Common myeloid progenitor, CD34-positive (primary cell): Measurements from ENCODE around the gene CFAP410.
"Not testable (repeated sequence)": the region's sequence is repeated elsewhere in the genome, so short reads cannot be mapped to it uniquely, and the experiment has no call there.

Source experiments
- CTCF ChIA-PET: fragments of 350-600 bp; sonication (Branson Sonifier 250); formaldehyde crosslinking; loops from one replicate; lab custom pipeline; 2021; ENCODE audit warnings: antibody characterized with exemption; lab: Charles Lee
- POLR2A ChIA-PET: fragments of 350-600 bp; sonication (Branson Sonifier 250); formaldehyde crosslinking; loops from one replicate; lab custom pipeline; 2021; ENCODE audit warnings: antibody characterized with exemption; lab: Charles Lee
- DNase-seq, 3 donors: peaks; one replicate each; pipeline versions ENCODE4 v3.0.0 to v3.0.0-alpha.2; 2013
- H3K27ac ChIP-seq, 2 experiments: 1 replicate in 1 of 2; 2 replicates in 1 of 2; pipeline ENCODE4 v1.7.0; 2013; ENCODE audit warnings: inconsistent platforms in 2 of 2, low read length in 2 of 2, mild to moderate bottlenecking in 2 of 2, low read depth in 1 of 2, moderate library complexity in 1 of 2; ENCODE audit not compliant: severe bottlenecking in 2 of 2, insufficient read depth in 1 of 2, poor library complexity in 1 of 2
- H3K27me3 ChIP-seq, 5 experiments: replicated peaks in 2 of 5; 1 replicate in 3 of 5; 2 replicates in 2 of 5; pipeline versions ENCODE4 v1.6.1 to v1.7.0; 2013; ENCODE audit warnings: low read length in 4 of 5, mild to moderate bottlenecking in 2 of 5, moderate library complexity in 2 of 5, inconsistent platforms in 1 of 5; ENCODE audit not compliant: insufficient read depth in 5 of 5, control insufficient read depth in 4 of 5
- H3K36me3 ChIP-seq, 4 experiments: 1 replicate in 2 of 4; 2 replicates in 2 of 4; pipeline versions ENCODE4 v1.6.1 to v1.7.0; 2013; ENCODE audit warnings: low read length in 3 of 4, control low read depth in 1 of 4, mild to moderate bottlenecking in 1 of 4; ENCODE audit not compliant: control insufficient read depth in 4 of 4, insufficient read depth in 4 of 4
- H3K4me1 ChIP-seq, 4 experiments: 1 replicate in 3 of 4; 2 replicates in 1 of 4; pipeline versions ENCODE4 v1.6.1 to v1.7.1; 2013; ENCODE audit warnings: low read length in 3 of 4, mild to moderate bottlenecking in 3 of 4, control low read depth in 1 of 4, inconsistent platforms in 1 of 4, moderate library complexity in 1 of 4; ENCODE audit not compliant: control insufficient read depth in 4 of 4, insufficient read depth in 4 of 4; ENCODE audit errors: control extremely low read depth in 1 of 4
- H3K4me3 ChIP-seq, 7 experiments: 1 replicate in 4 of 7; 2 replicates in 3 of 7; pipeline versions ENCODE4 v1.5.1 to v1.7.0; 2013; ENCODE audit warnings: mild to moderate bottlenecking in 7 of 7, low read length in 6 of 7, moderate library complexity in 6 of 7, inconsistent platforms in 2 of 7, low read depth in 2 of 7, control low read depth in 1 of 7; ENCODE audit not compliant: insufficient read depth in 4 of 7, control insufficient read depth in 1 of 7; ENCODE audit errors: extremely low read depth in 1 of 7
- H3K9me3 ChIP-seq, 5 experiments: 1 replicate in 4 of 5; 2 replicates in 1 of 5; pipeline versions ENCODE4 v1.6.1 to v1.7.1; 2013; ENCODE audit warnings: low read length in 4 of 5, mild to moderate bottlenecking in 2 of 5, inconsistent platforms in 1 of 5, low read depth in 1 of 5, moderate library complexity in 1 of 5; ENCODE audit not compliant: control insufficient read depth in 4 of 5, insufficient read depth in 2 of 5; ENCODE audit errors: control extremely low read depth in 1 of 5
- WGBS: methylation state at CpG from one replicate; pipeline ENCODE4 v1.1.5; 2013; ENCODE audit not compliant: insufficient coverage; 5-methylcytosine and 5-hydroxymethylcytosine counted together

The CFAP410 gene

DNA sequence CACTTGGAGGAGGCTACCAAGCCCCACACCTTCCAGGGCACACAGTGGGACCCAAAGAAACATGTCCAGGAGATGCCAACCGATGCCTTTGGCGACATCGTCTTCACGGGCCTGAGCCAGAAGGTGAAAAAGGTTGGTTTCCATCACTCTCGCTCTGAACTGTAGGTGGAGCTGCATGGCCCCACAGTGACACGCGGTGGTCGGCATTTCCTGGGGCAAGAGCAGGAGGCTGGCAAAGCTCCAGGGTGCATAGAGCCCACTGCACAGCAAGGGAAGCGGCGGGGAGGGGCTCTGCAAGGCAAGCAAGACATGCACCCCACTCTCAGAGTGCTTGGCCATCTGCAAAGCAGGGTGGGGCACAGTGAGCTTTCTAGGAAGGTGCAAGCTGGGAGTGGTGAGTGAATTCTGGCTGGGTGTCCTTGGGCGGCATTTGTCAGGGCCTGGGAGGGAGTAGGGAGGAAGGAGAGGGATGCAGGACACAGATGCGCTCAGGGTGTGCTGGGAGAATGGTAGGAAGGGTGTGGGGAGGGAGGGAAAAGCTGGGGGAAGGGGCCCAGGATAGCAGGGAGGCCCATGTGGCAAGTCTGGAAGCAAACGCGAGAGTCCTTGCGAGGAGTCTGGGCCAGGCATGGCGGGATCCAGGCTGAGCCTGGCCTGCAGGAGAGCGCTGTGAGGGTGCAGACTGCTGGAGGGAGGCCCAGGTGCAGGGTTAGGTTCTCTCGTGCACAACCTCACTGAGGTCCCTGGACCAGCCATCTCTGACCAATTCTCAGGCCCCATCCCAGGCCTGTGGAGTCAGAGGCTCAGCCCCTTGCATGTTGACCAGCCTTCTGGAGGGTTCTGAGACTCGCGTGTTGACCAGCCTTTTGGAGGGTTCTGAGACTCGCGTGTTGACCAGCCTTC, 25.2 kb upstream of the CFAP410 start:
- ChIA-PET POLR2A (no interaction called here), CTCF (interaction anchor here (0.7 kb wide), 1 partner anchor 11 kb away, joined by 3 read pairs; the partner anchor contains the start of gene TRPM2)
- Histone ChIP-seq H3K9me3 (peaks cover 0 to 8% (median 4%) of the 10 kb centered on the region in 5 experiments), H3K27me3 (peaks cover 0 to 8% (median 0%) of the 10 kb centered on the region in 5 experiments), H3K4me1 (peaks cover 0 to 12% (median 10%) of the 10 kb centered on the region in 4 experiments), H3K4me3 (no peak overlapping the region), H3K27ac (no peak overlapping the region), H3K36me3 (peaks cover 0 to 4% (median 0%) of the 10 kb centered on the region in 4 experiments)
- no peak for DNase-seq
- 86% methylated on average over 18 of the region's 22 CpGs for WGBS

DNA sequence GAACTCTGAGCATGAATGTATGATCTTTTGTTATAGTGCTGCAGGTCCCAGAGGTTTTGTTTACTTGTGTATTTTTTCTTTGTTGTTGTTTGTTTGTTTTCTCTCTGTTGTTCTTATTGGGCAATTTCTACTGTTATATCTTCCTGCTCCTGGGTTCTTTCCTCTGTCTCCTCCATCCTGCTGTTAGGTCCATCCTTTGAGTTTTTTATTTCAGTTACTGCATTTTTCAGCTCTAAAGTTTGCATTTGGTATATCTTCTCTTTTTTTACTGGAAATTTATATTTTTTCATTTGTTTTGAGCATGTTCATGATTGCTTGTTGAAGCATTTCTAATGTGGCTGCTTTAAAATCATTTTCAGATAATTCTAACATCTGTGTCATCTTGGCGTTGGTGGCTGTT, 24.1 kb upstream of the CFAP410 start:
- H3K27ac ChIP-seq: no peak overlapping the region
- DNase-seq: no peak
- no peaks in the 10 kb centered on the region for H3K27me3 ChIP-seq
- POLR2A ChIA-PET: no interaction called here
- CTCF ChIA-PET: no interaction called here
- peaks cover 0 to 4% (median 0%) of the 10 kb centered on the region in 4 experiments for H3K36me3 ChIP-seq
- peaks cover 0 to 16% (median 9%) of the 10 kb centered on the region in 4 experiments for H3K4me1 ChIP-seq
- WGBS: no CpG with 5 or more reads among the region's 1 CpG
- peaks cover 0 to 8% (median 4%) of the 10 kb centered on the region in 5 experiments for H3K9me3 ChIP-seq
- H3K4me3 ChIP-seq: no peak overlapping the region

DNA sequence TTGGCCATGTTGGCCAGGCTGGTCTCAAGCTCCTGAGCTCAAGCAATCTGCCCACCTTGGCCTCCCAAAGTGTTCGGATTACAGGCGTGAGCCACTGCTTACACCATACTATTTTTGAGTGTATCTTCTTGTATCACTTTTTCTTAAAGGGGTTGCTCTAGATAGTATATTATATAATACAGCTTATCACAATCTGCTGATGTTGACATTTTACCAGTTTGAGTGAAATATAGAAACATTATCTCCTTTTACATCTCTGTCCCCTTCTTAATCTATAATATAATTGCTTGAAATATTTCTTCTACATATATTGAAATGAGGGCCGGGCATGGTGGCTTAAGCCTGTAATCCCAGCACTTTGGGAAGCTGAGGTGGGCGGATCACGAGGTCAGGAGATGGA, 22.7 kb upstream of the CFAP410 start:
- CTCF ChIA-PET: interaction anchor here (1.2 kb wide), 1 partner anchor 10 kb away, joined by 3 read pairs; no protein-coding TSS in a partner anchor
- H3K36me3 ChIP-seq, H3K27me3 ChIP-seq, H3K9me3 ChIP-seq, DNase-seq, POLR2A ChIA-PET, H3K27ac ChIP-seq, H3K4me3 ChIP-seq: not testable (repeated sequence)
- H3K4me1 ChIP-seq: peaks cover 0 to 16% (median 10%) of the 10 kb centered on the region in 4 experiments
- no CpG with 5 or more reads among the region's 5 CpGs for WGBS

DNA sequence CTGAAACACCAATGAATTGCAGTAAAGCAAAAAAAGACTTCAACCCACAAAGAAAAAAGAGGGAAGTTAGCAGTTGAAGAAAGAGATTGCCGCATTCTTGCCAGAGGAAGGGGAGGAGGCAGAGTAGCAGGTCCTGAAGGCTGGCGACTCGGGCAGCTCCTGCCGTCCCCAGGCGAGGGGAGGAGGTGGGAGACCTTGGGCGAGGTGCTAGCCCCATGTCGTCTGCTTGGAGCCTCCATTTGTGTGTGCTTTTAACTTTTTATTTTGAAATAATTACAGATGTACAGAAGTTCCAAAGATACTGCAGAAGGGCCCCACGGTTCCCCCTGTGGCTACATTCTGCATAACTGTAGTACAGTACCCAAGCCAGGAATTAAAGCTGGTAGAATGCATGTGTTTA, 21.0 kb upstream of the CFAP410 start:
- Histone ChIP-seq H3K4me3 (peak overlapping the region; percentile 17 to 72 (median 48)), H3K27me3 (no peaks in the 10 kb centered on the region), H3K36me3 (peaks cover 0 to 6% (median 3%) of the 10 kb centered on the region in 4 experiments), H3K9me3 (peaks cover 0 to 8% (median 4%) of the 10 kb centered on the region in 5 experiments), H3K4me1 (peaks cover 0 to 26% (median 18%) of the 10 kb centered on the region in 4 experiments), H3K27ac (no peak overlapping the region)
- ChIA-PET POLR2A (no interaction called here), CTCF (interaction anchor here (1.2 to 1.6 kb wide), 3 partner anchors 8 to 19 kb away, joined by 4 to 12 read pairs (median 4); partner anchors contain the start of gene CFAP410)
- 0% methylated on average over 6 of the region's 8 CpGs for WGBS
- peak; percentile 64 to 90 (median 85) for DNase-seq

DNA sequence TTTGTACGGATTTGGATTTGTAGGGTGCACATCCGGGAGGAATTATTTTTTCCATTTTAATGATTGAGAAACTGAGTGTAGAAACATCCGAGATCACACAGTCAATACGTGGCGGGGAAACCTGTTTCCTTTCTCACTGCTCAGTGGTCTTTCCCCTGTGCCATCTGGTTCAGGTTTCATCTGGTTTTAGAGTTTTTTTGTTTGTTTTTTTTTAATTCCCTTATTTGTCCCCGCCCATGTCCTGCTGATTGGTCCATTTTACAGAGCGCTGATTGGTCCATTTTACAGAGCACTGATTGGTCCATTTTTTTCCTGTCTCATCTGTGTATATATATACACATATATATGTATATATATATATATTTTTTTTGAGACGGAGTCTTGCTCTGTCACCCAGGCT, 20.2 kb upstream of the CFAP410 start:
- no peak overlapping the region for H3K4me3 ChIP-seq
- H3K4me1 ChIP-seq: peaks cover 0 to 34% (median 21%) of the 10 kb centered on the region in 4 experiments
- H3K27ac ChIP-seq: no peak overlapping the region
- H3K36me3 ChIP-seq: peaks cover 0 to 6% (median 3%) of the 10 kb centered on the region in 4 experiments
- ChIA-PET POLR2A (no interaction called here), CTCF (no interaction called here)
- peaks cover 0 to 8% (median 4%) of the 10 kb centered on the region in 5 experiments for H3K9me3 ChIP-seq
- no peaks in the 10 kb centered on the region for H3K27me3 ChIP-seq
- DNase-seq: peak in 2 of 3 donors; percentile 69 to 74
- 92% methylated on average over 5 of the region's 8 CpGs for WGBS

DNA sequence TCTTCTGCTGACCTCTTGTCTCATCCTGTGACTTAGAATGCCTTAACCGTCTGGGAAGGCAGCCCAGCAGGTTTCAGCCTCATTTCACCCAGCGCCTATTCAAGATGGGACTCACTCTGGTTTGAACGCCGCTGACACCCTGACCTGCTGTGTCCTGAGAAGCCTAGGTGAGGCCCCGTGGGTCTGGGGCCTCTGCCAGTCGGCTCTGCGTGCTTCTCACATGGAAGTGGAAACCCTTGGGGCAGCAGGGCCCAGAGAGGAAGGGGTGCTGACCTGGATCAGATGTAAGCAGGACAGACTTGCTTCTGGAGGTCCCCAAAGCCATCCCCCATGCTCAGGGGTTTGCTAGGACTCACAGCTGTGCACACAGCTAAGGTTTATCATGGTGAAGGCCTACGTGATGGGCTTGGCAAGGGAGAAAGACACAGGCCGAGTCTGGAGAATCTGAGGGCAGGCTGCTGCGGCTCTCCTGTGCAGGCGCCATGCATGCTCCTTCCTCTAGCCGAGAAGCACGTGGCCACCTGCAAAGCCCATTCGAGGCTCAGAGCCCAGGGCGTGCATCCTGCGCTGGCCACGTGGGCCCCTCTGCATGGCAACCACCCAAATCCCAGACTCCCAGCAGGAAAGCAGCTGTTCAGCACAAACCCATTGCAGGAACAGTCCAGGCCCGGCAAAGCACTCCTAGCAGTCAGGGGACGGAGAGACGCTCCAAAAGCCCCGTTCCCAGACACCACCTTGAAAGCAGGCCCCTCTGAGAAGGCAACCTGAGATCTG, 18.1 kb upstream of the CFAP410 start:
- Histone ChIP-seq H3K4me3 (no peak overlapping the region), H3K4me1 (peaks cover 0 to 55% (median 42%) of the 10 kb centered on the region in 4 experiments), H3K36me3 (peaks cover 0 to 5% (median 1%) of the 10 kb centered on the region in 4 experiments), H3K27me3 (no peaks in the 10 kb centered on the region), H3K9me3 (no peaks in the 10 kb centered on the region), H3K27ac (no peak overlapping the region)
- WGBS: 98% methylated on average over 21 of the region's 21 CpGs
- DNase-seq: no peak
- ChIA-PET CTCF (no interaction called here), POLR2A (no interaction called here)
